ENCODE measurements around the gene RGS9. TPM values are rescaled to one million over a fixed set of nuclear protein-coding genes. Genes with fewer than 3 reads are reported as not detected.

RGS9 gene
- total RNA-seq, 1 experiment from 2014 or later: 8.6 TPM

GRCh38 chr17:65225061-65225460 is 87.9 kb downstream of the RGS9 start:
- Histone ChIP-seq H4K20me1 (ENCODE audit: insufficient read depth) (no peaks in the 10 kb centered on the region), H3K4me1 (ENCODE audit: control insufficient read depth in 1 of 2, insufficient read depth in 2 of 2, low read length in 2 of 2) (peaks cover 45 to 49% of the 10 kb centered on the region in 2 experiments), H3K9me3 (ENCODE audit: control insufficient read depth in 1 of 2, insufficient read depth in 1 of 2, low read depth in 1 of 2, low read length in 2 of 2) (no peaks in the 10 kb centered on the region), H3K27me3 (ENCODE audit: insufficient read depth, low read length) (no peaks in the 10 kb centered on the region), H3K4me3 (replicated peaks in 1 of 2; ENCODE audit: low read depth in 1 of 2, low read length in 2 of 2) (no peak overlapping the region), H3K27ac (ENCODE audit: low read depth, low read length) (no peak overlapping the region), H3K4me2 (ENCODE audit: low read length) (no peak overlapping the region), H3K79me2 (ENCODE audit: insufficient read depth, low read length) (no peaks in the 10 kb centered on the region), H2AFZ (ENCODE audit: low read depth, low read length, poor library complexity, severe bottlenecking) (no peak overlapping the region), H3K36me3 (ENCODE audit: control insufficient read depth in 1 of 2, insufficient read depth in 2 of 2, low read length in 2 of 2) (no peaks in the 10 kb centered on the region), H3K9me2 (ENCODE audit: insufficient read depth) (no peaks in the 10 kb centered on the region), H3K9ac (ENCODE audit: low read length) (no peak overlapping the region)
- CTCF ChIA-PET: no interaction called here
- POLR2A ChIA-PET: no interaction called here
- intact Hi-C loops (cut with micrococcal nuclease): no loop called here
- TF ChIP-seq EZH2phosphoT487 (IDR thresholded peaks at IDR 0.05; ENCODE audit: borderline replicate concordance) (no peak), TCF7L2 (IDR thresholded peaks at IDR 0.05; ENCODE audit: borderline replicate concordance, extremely low read depth, insufficient read depth, insufficient read length) (no peak), SP1 (IDR thresholded peaks at IDR 0.05; ENCODE audit: low read depth) (no peak), EZH2 (IDR thresholded peaks at IDR 0.05) (no peak), POLR2AphosphoS5 (IDR thresholded peaks at IDR 0.05; ENCODE audit: low read depth, low read length) (no peak), EGR1 (IDR thresholded peaks at IDR 0.05; ENCODE audit: low read depth) (no peak), JUND (IDR thresholded peaks at IDR 0.05) (no peak)
- RAD21 ChIA-PET (ENCODE audit: low non-redundant PET in 1 of 2, low total read pairs in 2 of 2, uncharacterized antibody in 2 of 2, unreplicated experiment in 2 of 2): no interaction called here
- no peak for ATAC-seq
- DNase-seq (ENCODE audit: low read depth, low spot score): no peak
- no TSS peak for BruUV-seq (replicated peaks)

- no TSS peak for BruUV-seq (replicated peaks)
- TF ChIP-seq YY1 (IDR thresholded peaks at IDR 0.05; ENCODE audit: extremely low read depth, insufficient replicate concordance, low read depth, low read length) (no peak), ELF1 (IDR thresholded peaks at IDR 0.05; ENCODE audit: borderline replicate concordance, low read depth) (no peak), ZFX (IDR thresholded peaks at IDR 0.05) (no peak)
- Histone ChIP-seq H3K27ac (ENCODE audit: low read depth, low read length) (no peak overlapping the region), H3K9me2 (ENCODE audit: insufficient read depth) (no peaks in the 10 kb centered on the region), H3K27me3 (ENCODE audit: insufficient read depth, low read length) (no peaks in the 10 kb centered on the region), H4K20me1 (ENCODE audit: insufficient read depth) (no peaks in the 10 kb centered on the region), H3K9me3 (ENCODE audit: control insufficient read depth in 1 of 2, insufficient read depth in 1 of 2, low read depth in 1 of 2, low read length in 2 of 2) (no peaks in the 10 kb centered on the region), H2AFZ (ENCODE audit: low read depth, low read length, poor library complexity, severe bottlenecking) (no peak overlapping the region), H3K4me1 (ENCODE audit: control insufficient read depth in 1 of 2, insufficient read depth in 2 of 2, low read length in 2 of 2) (peaks cover 35 to 40% of the 10 kb centered on the region in 2 experiments), H3K9ac (ENCODE audit: low read length) (no peak overlapping the region), H3K79me2 (ENCODE audit: insufficient read depth, low read length) (no peaks in the 10 kb centered on the region), H3K36me3 (ENCODE audit: control insufficient read depth in 1 of 2, insufficient read depth in 2 of 2, low read length in 2 of 2) (no peaks in the 10 kb centered on the region), H3K4me3 (replicated peaks in 1 of 2; ENCODE audit: low read depth in 1 of 2, low read length in 2 of 2) (no peak overlapping the region), H3K4me2 (ENCODE audit: low read length) (no peak overlapping the region)
- ATAC-seq (no peak), DNase-seq (ENCODE audit: low read depth, low spot score) (no peak)
- ChIA-PET CTCF (no interaction called here), RAD21 (ENCODE audit: low non-redundant PET in 1 of 2, low total read pairs in 2 of 2, uncharacterized antibody in 2 of 2, unreplicated experiment in 2 of 2) (no interaction called here), POLR2A (no interaction called here)
- intact Hi-C loops (cut with micrococcal nuclease): no loop called here
These were observed 89.1 kb downstream of the RGS9 start for GRCh38 chr17:65226227-65226626.
